HFF-Myc (cell line): ENCODE results near the gene TTC28.

Experiments used
- DNase-seq: peaks from one replicate; pipeline ENCODE4 v3.0.0-alpha.2; 2011; ENCODE audit warnings: low read depth; ENCODE audit errors: extremely low read depth
- H3K4me3 ChIP-seq: replicated peaks from 2 replicates; pipeline ENCODE4 v1.5.1; 2011; ENCODE audit warnings: low read depth, mild to moderate bottlenecking, control low read depth, low read length
- TF ChIP-seq, protein P1 (sequence below): IDR thresholded peaks from 2 replicates; pipeline ENCODE4 v1.5.1; 2012; ENCODE audit warnings: mild to moderate bottlenecking, low read depth, low read length, control low read depth; ENCODE audit errors: missing control alignments

TTC28 gene

DNA sequence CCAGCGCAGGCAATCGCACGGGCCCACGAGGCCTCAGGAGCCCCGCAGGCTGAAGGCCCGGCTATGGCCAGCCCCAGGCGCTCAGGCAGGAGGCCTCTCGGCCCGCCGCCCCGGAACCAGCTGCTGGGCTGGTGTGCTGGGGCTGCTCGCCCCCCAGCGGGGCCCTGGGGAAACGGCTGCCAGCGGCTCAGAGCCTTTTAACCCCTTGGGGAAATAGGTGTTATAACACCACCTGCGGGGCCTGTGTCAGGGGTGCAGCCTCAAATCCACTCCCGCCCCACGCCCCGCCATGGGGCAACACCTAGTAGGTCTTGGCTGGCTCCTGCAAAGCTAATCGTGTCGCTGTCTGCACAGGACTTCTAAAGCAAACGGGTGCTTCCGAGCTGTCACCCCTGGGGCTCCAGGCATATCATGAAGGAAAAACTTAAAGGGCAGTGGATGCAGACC, 237.4 kb downstream of the TTC28 start:
- peak overlapping the region; percentile 52 for H3K4me3 ChIP-seq
- TF ChIP-seq, protein P1, sequence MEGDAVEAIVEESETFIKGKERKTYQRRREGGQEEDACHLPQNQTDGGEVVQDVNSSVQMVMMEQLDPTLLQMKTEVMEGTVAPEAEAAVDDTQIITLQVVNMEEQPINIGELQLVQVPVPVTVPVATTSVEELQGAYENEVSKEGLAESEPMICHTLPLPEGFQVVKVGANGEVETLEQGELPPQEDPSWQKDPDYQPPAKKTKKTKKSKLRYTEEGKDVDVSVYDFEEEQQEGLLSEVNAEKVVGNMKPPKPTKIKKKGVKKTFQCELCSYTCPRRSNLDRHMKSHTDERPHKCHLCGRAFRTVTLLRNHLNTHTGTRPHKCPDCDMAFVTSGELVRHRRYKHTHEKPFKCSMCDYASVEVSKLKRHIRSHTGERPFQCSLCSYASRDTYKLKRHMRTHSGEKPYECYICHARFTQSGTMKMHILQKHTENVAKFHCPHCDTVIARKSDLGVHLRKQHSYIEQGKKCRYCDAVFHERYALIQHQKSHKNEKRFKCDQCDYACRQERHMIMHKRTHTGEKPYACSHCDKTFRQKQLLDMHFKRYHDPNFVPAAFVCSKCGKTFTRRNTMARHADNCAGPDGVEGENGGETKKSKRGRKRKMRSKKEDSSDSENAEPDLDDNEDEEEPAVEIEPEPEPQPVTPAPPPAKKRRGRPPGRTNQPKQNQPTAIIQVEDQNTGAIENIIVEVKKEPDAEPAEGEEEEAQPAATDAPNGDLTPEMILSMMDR, result peak; percentile 80
- DNase-seq, result no peak

DNA sequence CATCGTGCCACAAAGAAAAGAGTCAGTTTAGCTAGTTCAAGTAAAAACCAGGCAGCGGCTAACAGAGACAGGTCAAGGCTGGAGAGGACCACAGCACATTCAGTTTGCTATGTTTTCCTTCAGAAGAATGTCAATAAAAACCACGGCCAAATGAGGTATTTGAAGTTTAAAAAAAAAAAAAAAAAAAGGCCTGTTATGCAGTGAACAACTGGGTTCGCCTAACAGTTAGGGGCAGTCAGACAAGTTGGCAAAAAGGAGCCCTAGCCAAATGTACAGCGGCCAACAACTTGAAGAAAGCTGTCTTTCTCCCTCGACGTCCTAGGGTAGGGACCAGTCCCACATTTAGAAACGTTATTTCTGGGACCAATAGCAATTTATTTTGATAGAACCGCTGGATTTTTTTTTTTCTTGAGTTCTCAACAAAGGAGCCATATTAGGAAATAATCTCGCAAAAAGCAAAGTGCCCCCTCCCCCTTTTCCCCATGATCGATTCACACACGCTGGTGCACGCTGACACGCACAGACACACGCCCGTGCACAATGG, 237.8 kb downstream of the TTC28 start:
- peak overlapping the region; percentile 52 for H3K4me3 ChIP-seq
- TF ChIP-seq, protein P1, result no peak

DNA sequence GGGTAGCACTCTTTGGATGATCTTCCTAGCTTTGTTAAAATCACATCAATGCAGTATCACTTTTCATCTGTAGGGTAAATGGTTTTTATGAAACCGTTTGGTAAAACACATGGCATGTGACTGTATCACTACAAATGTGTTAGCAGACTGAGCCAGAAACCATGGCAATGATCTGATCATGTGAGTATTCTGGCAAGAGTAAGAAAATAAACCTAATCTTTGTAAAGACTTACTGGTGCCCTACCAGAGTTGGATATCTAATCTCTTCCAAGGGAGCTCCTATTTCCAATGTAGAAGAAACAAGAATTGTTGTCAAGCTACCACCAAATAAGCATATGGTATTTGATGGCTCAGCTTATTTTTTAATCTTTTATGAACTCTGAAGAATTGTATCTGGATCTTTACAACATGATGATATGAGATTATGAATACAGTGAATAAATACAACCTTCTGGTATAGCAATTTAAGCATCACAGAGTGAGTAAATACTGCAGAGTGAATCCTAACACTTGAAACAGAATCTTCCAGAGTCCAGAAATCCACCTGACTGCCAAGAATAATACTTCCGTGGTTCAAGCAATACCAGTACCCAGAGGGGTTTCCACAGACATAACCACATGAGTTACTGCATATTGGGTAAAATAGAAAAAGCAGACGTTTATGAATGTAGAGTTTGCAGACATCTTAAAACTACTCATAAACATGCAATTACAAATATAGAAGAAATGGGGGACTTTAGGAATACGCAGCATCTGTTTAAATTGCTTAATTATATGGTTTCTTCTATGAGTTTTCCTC, 238.8 kb downstream of the TTC28 start:
- DNase-seq, result no peak
- no peak overlapping the region for H3K4me3 ChIP-seq
- TF ChIP-seq, protein P1, result no peak

More for the DNA sequence above, 237.8 kb downstream of the TTC28 start:
- DNase-seq, result no peak

DNA sequence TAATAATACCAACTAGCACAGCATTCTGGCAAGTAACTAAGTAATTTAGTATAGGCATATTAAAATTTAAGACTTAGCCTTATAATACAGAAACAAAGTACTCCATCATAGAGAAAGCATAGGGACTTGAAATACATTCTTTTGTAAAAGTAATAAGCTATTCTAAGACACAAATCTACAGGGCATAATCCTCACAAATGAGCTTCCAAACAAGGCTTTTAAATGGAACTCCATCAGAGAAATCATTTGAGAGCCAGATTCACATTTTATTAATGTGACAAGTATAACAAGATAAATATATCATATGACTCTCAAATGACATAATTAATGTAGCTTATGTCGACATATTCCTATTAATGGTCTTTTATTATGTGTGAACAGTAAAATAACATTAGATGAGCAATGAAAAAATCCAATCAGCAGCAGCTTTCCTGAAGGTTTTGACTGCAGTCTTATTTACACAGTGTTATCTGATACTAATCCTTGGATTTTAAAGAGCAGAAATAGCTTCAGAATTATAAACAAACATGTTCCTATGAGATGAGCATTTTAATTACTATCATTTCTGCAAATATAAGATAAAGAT, 241.4 kb downstream of the TTC28 start:
- TF ChIP-seq, protein P1, result no peak
- no peak overlapping the region for H3K4me3 ChIP-seq
- no peak for DNase-seq

DNA sequence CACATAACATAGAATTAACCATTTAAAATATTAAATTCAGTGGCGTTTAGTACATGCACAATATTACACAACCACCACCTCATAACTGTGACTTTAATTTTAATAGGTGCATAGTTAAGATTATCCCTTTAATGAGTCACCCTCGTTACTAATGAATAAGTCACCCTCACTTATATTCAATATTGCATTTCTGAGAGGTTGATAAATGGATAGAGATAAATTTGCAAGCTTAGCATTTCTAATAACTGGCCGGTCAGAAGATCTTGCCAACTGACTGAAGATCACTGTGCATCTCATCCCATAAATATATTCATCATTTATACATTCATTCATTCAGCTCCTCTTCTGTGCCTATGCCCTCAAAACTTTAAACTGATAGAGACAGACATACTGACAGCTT, 243.7 kb downstream of the TTC28 start:
- no peak overlapping the region for H3K4me3 ChIP-seq
- TF ChIP-seq, protein P1, result no peak
- DNase-seq, result no peak

DNA sequence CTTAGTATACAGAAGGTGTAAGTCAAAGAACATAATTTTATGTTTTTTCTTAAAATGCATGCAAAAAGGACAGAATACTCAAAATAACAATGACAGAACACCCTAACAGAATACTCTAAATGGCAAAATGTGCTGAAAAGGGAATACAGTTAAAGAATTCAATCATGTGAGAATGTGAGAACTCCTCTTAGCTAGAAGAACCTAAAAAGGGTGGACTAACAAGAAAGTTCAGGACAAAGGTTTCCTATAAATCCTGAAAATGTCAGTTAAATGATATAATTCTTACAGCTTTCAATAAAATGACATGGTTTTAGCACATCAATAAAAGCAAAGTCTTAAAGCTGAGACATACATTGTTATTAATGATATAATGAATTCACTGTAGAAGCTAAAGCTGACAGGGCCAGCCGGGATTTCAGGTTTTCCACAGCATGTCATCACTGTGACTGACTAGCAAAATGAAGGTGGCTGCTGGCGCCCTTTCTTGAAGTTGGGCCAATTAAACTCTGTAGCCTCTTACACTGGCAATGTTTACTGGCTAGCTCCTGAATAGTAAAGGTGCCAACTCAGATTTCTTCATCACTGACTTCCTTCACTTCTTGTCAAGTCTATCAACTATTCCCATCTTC, 244.4 kb downstream of the TTC28 start:
- TF ChIP-seq, protein P1, result no peak
- DNase-seq, result no peak
- H3K4me3 ChIP-seq, result no peak overlapping the region
